Heart left ventricle (tissue), 16 donors: ENCODE results near the gene NFILZ. TPM values are rescaled to one million over a fixed set of nuclear protein-coding genes. Genes with fewer than 3 reads are reported as not detected.
"Not testable (repeated sequence)": the region's sequence is repeated elsewhere in the genome, so short reads cannot be mapped to it uniquely, and the experiment has no call there.

Experiments
- ATAC-seq, 4 donors: fragments of 200-7000 bp; cut with Tn5 transposase; one replicate each; pipeline ENCODE4 v1.9.1; 2020 to 2022; ENCODE audit warnings: moderate library complexity in 4 of 4, mild to moderate bottlenecking in 3 of 4, moderate number of reproducible peaks in 1 of 4
- DNase-seq, 5 donors: peaks; one replicate each; pipeline ENCODE4 v3.0.0-alpha.2; 2020
- H3K27ac ChIP-seq, 12 donors: fragments of 200-600 bp; sonication (generic) in 4 of 12; one replicate each; pipeline versions ENCODE4 v1.5.0 to v1.8.0; 2016 to 2022; ENCODE audit warnings: mild to moderate bottlenecking in 2 of 12
- H3K27me3 ChIP-seq, 9 donors: fragments of 200-600 bp; sonication (generic) in 2 of 9; one replicate each; pipeline versions ENCODE4 v1.5.1 to v1.8.0; 2016 to 2022; ENCODE audit warnings: mild to moderate bottlenecking in 3 of 9
- H3K36me3 ChIP-seq, 9 donors: fragments of 200-600 bp; sonication (generic) in 2 of 9; one replicate each; pipeline versions ENCODE4 v1.5.0 to v1.8.0; 2018 to 2022; ENCODE audit warnings: mild to moderate bottlenecking in 2 of 9
- H3K4me1 ChIP-seq, 12 donors: fragments of 200-600 bp; sonication (generic) in 4 of 12; one replicate each; pipeline versions ENCODE4 v1.5.0 to v1.8.0; 2016 to 2022; ENCODE audit warnings: mild to moderate bottlenecking in 3 of 12
- H3K4me3 ChIP-seq, 12 donors: fragments of 200-600 bp; sonication (generic) in 4 of 12; one replicate each; pipeline versions ENCODE4 v1.5.0 to v1.8.0; 2017 to 2022; ENCODE audit warnings: mild to moderate bottlenecking in 9 of 12, moderate library complexity in 4 of 12
- H3K9me3 ChIP-seq, 12 donors: fragments of 200-600 bp; sonication (generic) in 4 of 12; one replicate each; pipeline versions ENCODE4 v1.5.0 to v1.8.0; 2016 to 2022; ENCODE audit warnings: mild to moderate bottlenecking in 1 of 12
- CTCF ChIP-seq, 12 donors: fragments of 200-600 bp; sonication (generic) in 4 of 12; IDR thresholded peaks; one replicate each; pipeline versions ENCODE4 v1.5.0 to v1.8.0; 2018 to 2022; ENCODE audit warnings: antibody characterized with exemption in 12 of 12, mild to moderate bottlenecking in 5 of 12
- POLR2A ChIP-seq, 2 donors: fragments of 450-650 bp; IDR thresholded peaks; one replicate each; pipeline ENCODE4 v1.6.1; 2017; ENCODE audit warnings: antibody characterized with exemption in 2 of 2, mild to moderate bottlenecking in 2 of 2, moderate library complexity in 2 of 2
- WGBS, 4 donors: extraction: QIAGEN DNeasy Blood & Tissue Kit in 2 of 4; methylation state at CpG; one replicate each; pipeline versions ENCODE4 v1.1.5 to v1.1.7; 2013 to 2018; 5-methylcytosine and 5-hydroxymethylcytosine counted together
- intact Hi-C, 10 donors: fragments of 100-400 bp; cut with DNase I; formaldehyde crosslinking; loops; one replicate each; pipeline versions ENCODE4 v1.11.1 to v1.14.2; 2022
- polyA plus RNA-seq, 2 donors: library from polyadenylated mRNA; stranded (reverse); fragments of 200-250 nt; gene quantifications; one replicate each; pipeline ENCODE4 v1.2.3, GENCODE V29; 2013
- total RNA-seq, 9 donors: library from RNA; depleted of rRNA in 2 of 9; stranded (reverse); fragments of >200 nt in 2 of 9; fragmentation: NEBNext Ultra II Directional in 3 of 9; extraction: Animal tissue kit (Norgen Biotek cat#: 25700) in 3 of 9; gene quantifications; one replicate each; pipeline versions ENCODE4 v1.1.0 to v1.2.4, GENCODE V29; 2016 to 2023
- donor health status: ischemic (EF 13 %, LVEDD 7.1; RV severe dilation, severe dysfunction).
- donor health status: healthy with polysubstance abuse.
- donor health status: DM: no; HTN: yes; CAD: no.
- donor health status: DM: no; HTN: no; CAD: no.
- donor health status: ischemic (EF 25% LVEDD 6.9; RV normal size, moderate dysfunction).
- donor health status: ischemic (EF 25% LVEDD 5.7; RV mildly dilated, moderate dysfunction).
- donor health status: healthy.
- donor health status: DM: yes; HTN: yes; CAD: no.
- donor health status: ischemic (EF 35%, LVEDD 5.7; RV mildly dilated, moderate dysfunction).
- donor health status: nonischemic (EF 11% LVEDD 7.7; RV severe dilation, severe dysfunction).
- donor health status: DM: yes; HTN: yes; CAD: no.
- donor health status: PGD.
- donor health status: ischemic (EF 29% LVEDD 5.4; RV normal size, mild dysfunction).
- donor health status: nonischemic (EF 23%, LVEDD 6.1; RV moderate dilation, normal function).

NFILZ gene
- total and polyA plus RNA-seq, 11 donors = not detected

- Histone ChIP-seq H3K27me3 (peaks cover 0 to 7% (median 0%) of the 10 kb centered on the region in 9 donors), H3K27ac (no peak overlapping the region), H3K4me1 (peaks cover 0 to 4% (median 0%) of the 10 kb centered on the region in 12 donors), H3K9me3 (no peaks in the 10 kb centered on the region), H3K36me3 (no peaks in the 10 kb centered on the region), H3K4me3 (no peak overlapping the region)
- intact Hi-C loops = loop anchor here in 3 of 10 donors (5.0 kb wide), 1 partner anchor 36 kb away; no protein-coding TSS in a partner anchor
- TF ChIP-seq POLR2A (IDR thresholded peaks at IDR 0.05) (no peak), CTCF (IDR thresholded peaks at IDR 0.05) (no peak)
- no peak for ATAC-seq
- DNase-seq = no peak
- 76 to 81% (median 79%) methylated on average over 4 of the region's 4 CpGs for WGBS, 4 donors
Measured at GRCh38 chr19:8617984-8618383, 12.4 kb upstream of the NFILZ start.

GRCh38 chr19:8618751-8619150 is 11.7 kb upstream of the NFILZ start:
- no peak for TF ChIP-seq CTCF (IDR thresholded peaks at IDR 0.05)
- TF ChIP-seq POLR2A (IDR thresholded peaks at IDR 0.05) = no peak
- no peaks in the 10 kb centered on the region for H3K36me3 ChIP-seq
- H3K27ac ChIP-seq = no peak overlapping the region
- H3K9me3 ChIP-seq = no peaks in the 10 kb centered on the region
- WGBS, 4 donors = 54 to 73% (median 59%) methylated on average over 8 of the region's 8 CpGs
- intact Hi-C loops = loop anchor here in 3 of 10 donors (5.0 kb wide), 1 partner anchor 36 kb away; no protein-coding TSS in a partner anchor
- H3K4me1 ChIP-seq = peaks cover 0 to 4% (median 0%) of the 10 kb centered on the region in 12 donors
- H3K27me3 ChIP-seq = peaks cover 0 to 7% (median 0%) of the 10 kb centered on the region in 9 donors
- ATAC-seq (no peak), DNase-seq (no peak)
- no peak overlapping the region for H3K4me3 ChIP-seq

- ATAC-seq, intact Hi-C loops, H3K27me3 ChIP-seq, H3K27ac ChIP-seq, H3K36me3 ChIP-seq, H3K4me1 ChIP-seq, DNase-seq, H3K4me3 ChIP-seq, H3K9me3 ChIP-seq: not testable (repeated sequence)
- 40 to 50% (median 46%) methylated on average over 4 of the region's 4 CpGs for WGBS, 4 donors
- TF ChIP-seq CTCF (IDR thresholded peaks at IDR 0.05) = peak in 4 of 12 donors; percentile 7 to 17 (median 10)
Measured at GRCh38 chr19:8622886-8623285, 7.5 kb upstream of the NFILZ start.

DNA sequence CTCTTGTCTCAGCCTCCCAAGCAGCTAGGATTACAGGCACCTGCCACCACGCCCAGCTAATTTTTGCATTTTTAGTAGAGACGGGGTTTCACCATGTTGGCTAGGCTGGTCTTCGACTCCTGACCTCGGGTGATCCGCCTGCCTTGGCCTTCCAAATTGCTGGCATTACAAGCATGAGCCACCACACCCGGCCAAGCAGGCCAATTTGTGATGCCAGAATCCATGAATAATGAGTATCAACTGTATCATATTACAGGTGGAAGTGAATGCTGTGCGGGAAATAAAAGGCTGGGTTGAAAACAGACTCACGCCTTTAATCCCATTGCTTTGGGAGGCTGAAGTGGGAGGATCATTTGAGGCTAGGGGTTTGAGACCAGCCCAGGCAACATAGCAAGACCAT is 3.6 kb upstream of the NFILZ start:
- no peak overlapping the region for H3K27ac ChIP-seq
- WGBS, 4 donors = 75 to 86% (median 83%) methylated on average over 8 of the region's 8 CpGs

More for the DNA sequence above, 3.6 kb upstream of the NFILZ start:
- no peak for TF ChIP-seq CTCF (IDR thresholded peaks at IDR 0.05)
- TF ChIP-seq POLR2A (IDR thresholded peaks at IDR 0.05) = no peak
- Histone ChIP-seq H3K4me1 (no peaks in the 10 kb centered on the region), H3K9me3 (peaks cover 0 to 33% (median 0%) of the 10 kb centered on the region in 12 donors), H3K27me3 (no peaks in the 10 kb centered on the region), H3K4me3 (no peak overlapping the region), H3K36me3 (no peaks in the 10 kb centered on the region)
- ATAC-seq = no peak
- no peak for DNase-seq
- intact Hi-C loops = no loop called here
